Left colon (tissue), 2 donors: ENCODE results near the gene ATOH1. TPM values are rescaled to one million over a fixed set of nuclear protein-coding genes. Genes with fewer than 3 reads are reported as not detected.

ENCODE experiments used
- ATAC-seq: fragments of 200-7000 bp; cut with Tn5 transposase; one replicate; pipeline ENCODE4 v1.9.1; 2020; ENCODE audit warnings: mild to moderate bottlenecking, moderate library complexity
- DNase-seq, 2 donors: peaks; one replicate each; pipeline ENCODE4 v3.0.0-alpha.2; 2020
- intact Hi-C, 2 donors: fragments of 100-400 bp; cut with DNase I in 1 of 2; cut with micrococcal nuclease in 1 of 2; formaldehyde crosslinking; loops; one replicate each; pipeline versions ENCODE4 v1.11.2 to v1.14.0; 2022; cut with DNase I, micrococcal nuclease
- total RNA-seq, 2 donors: library from RNA; stranded (reverse); fragmentation: NEBNext Ultra II Directional; extraction: Animal tissue kit (Norgen Biotek cat#: 25700); gene quantifications; one replicate each; pipeline ENCODE4 v1.2.1, GENCODE V29; 2021
- donor health status: DM: no; HTN: no; CAD: no.
- donor health status: DM: yes; HTN: yes; CAD: no.

Gene ATOH1
- total RNA-seq, 2 donors from 2014 or later = 73.2 to 87.8 TPM

DNA sequence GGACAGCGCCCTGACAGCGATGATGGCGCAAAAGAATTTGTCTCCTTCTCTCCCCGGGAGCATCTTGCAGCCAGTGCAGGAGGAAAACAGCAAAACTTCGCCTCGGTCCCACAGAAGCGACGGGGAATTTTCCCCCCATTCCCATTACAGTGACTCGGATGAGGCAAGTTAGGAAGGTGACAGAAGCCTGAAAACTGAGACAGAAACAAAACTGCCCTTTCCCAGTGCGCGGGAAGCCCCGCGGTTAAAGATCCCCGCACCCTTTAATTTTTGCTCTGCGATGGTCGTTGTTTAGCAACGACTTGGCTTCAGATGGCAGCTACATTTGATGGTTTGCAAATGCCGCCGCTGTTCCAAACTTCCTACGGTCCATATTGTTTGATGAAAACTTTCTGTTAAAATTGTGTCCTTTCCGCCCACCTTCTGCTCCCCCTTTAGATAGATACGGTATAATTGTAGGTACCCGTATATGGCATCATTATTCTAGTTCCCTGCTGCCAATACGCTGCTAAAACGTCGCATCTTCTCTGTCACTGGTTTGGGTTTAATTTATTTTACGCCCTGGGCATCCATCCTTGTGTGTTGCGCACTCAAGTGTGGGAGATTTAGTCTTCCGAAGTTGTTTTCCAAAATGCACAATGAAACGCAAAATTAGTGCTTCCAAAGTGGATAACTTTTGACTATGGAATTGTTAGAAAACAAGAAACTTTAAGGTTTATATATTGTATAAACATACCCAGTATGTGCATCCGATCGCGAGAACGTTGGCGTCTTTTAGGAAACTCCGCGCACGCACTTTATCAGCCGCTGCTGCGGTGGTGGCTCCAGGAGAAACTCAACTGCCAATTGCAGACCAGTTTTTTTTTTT lies 1.5 kb downstream of the ATOH1 start:
- no peak for DNase-seq
- ATAC-seq = no peak
- intact Hi-C loops = no loop called here

DNA sequence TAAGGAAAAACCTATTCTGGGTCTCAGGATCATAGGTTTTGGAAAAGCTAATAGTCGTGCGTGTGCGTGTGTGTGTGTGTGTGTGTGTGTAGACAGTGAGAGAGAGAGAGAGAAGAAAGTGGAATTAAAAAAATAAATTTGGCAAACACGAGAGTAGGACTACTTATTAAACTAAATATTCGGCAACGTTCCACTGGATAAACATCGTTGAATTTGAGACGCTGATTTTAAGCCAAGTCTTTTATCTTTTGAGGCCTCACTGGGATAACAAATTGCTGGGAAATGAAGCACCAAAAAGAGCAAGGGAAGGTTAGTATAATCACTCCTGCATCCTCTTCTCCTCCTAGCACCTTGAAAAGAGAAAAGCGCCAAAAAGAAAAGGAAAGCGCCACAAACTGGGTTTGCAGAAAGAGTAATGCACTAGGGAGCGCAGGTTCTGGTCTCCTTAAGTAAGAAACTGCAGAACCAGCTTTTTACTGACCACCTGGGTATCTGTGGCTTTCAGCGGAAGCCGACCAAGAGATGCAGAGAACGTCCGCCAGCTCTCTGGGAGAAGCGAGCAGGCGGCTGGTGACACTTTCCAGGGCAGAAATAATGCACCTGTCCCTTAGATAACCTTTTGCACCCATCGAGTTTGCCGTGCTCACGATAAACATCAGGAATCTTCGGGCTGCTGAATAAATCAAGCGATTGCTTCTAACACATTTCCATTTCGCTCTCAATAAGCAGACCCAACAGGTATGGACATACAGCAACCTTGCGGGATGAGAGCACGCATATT lies 3.4 kb downstream of the ATOH1 start:
- intact Hi-C loops = no loop called here
- DNase-seq (peak in 1 of 2 donors; percentile 29), ATAC-seq (peak; percentile 23)

DNA sequence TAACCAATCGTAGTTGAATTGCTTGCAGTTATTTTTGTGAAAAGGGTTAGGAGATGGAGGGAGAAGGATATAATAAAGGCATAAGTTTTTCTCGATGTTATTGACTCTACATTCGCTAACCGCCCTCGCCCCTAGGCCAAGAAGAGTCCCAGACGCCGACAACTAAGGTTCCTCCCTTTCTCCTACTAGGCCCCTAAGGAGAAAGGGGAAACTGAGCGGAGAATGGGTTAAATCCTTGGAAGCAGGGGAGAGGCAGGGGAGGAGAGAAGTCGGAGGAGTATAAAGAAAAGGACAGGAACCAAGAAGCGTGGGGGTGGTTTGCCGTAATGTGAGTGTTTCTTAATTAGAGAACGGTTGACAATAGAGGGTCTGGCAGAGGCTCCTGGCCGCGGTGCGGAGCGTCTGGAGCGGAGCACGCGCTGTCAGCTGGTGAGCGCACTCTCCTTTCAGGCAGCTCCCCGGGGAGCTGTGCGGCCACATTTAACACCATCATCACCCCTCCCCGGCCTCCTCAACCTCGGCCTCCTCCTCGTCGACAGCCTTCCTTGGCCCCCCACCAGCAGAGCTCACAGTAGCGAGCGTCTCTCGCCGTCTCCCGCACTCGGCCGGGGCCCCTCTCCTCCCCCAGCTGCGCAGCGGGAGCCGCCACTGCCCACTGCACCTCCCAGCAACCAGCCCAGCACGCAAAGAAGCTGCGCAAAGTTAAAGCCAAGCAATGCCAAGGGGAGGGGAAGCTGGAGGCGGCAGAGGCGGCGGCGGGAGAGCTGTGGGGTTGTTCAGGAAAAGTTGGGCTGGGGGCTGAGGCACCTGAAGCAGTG lies 5.9 kb downstream of the ATOH1 start:
- no peak for ATAC-seq
- no peak for DNase-seq
- intact Hi-C loops = no loop called here

DNA sequence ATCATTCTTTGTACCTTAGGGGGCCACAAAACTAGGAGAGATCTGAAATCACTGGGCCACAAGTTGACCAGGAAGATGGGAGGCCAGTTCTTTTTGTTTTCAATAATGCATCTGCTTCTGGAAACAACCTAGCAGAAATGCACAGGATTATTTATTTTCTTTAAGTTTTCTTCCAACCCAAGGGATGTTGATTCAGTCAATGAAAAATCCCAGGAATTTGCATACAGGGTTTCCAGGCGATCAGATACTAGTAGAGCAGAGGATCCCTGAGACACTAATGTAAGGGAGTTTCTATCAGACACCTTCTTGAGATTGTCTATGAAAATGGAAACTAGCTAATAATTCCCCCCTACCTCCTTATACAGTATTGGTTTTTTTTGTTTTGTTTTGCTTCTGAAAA lies 7.4 kb downstream of the ATOH1 start:
- ATAC-seq (no peak), DNase-seq (no peak)
- intact Hi-C loops = no loop called here

DNA sequence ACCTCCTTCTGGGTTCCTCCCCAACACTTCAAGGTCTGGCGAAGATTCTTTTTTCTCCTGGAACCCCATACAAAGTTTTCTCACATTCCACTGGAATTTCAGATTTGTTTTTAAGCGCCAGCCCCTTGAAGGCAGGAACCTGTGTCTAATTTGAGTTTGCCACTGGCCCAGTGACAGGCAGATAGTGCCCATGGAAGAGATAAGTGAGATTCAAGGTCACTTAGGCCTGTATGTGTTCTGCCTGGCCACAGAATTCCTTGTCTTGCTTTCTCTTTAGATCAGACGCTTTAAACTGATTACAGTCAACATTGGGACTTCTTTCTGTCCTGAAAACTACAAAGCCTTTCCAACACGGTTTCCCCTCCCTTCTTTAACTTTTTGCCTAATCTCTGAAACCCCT lies 11.2 kb downstream of the ATOH1 start:
- ATAC-seq (no peak), DNase-seq (no peak)
- intact Hi-C loops = no loop called here

DNA sequence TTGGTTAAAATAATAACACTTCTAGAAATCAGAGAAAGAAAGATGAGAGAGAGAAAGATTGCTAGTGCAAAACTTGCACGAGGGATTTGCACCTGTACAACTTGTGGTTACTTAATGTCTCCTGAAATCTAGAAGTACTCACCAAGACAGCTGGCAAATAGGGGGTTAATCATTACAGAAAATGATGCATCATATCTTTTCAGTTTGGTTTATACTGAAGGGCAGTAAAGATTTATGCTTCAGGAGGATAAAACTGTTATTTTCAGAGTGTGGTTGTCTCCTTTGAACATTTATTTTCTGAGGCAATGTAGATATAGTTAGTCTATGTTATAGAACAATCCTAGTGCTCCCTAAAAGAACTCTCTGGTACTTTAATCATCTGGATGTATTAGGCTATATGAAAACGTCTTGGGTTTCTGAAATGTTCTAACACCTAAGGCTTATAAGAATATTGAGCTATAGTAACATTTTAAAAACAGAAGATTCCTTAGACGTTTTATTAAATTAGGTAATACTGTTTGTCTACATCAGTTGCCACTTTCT lies 13.3 kb downstream of the ATOH1 start:
- no peak for DNase-seq
- intact Hi-C loops = no loop called here
- ATAC-seq = peak; percentile 60

DNA sequence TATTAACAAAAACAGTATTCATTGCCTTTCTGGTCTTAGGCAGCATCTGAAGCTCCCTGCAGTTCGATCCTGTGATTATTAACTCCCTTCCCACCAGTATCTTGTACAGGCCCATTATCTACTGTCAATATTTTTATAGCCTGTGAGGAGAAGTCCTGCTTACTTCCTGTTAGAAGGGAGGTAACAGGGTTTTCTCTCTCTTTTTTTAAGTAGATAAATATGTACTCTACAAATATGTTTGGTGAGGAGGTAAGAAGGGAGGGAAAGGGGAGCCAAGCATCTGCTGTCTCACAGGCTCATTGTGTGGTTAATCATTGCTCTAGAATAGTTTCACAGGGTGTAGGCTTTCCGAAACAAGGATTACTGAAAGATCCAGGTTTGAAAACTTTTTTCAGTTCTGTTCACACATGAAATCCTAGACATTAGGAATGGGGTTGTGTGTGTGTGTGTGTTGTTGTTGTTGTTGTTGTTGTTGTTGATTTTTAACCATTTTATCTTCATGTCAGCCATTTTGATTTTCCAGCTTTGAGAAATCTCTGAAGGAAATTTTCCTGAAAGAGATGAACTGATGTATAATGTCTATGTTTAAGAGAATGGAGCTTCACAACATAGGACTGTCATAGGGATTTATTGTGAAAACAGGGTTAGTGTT lies 14.2 kb downstream of the ATOH1 start:
- intact Hi-C loops = no loop called here
- DNase-seq (no peak), ATAC-seq (peak; percentile 92)

DNA sequence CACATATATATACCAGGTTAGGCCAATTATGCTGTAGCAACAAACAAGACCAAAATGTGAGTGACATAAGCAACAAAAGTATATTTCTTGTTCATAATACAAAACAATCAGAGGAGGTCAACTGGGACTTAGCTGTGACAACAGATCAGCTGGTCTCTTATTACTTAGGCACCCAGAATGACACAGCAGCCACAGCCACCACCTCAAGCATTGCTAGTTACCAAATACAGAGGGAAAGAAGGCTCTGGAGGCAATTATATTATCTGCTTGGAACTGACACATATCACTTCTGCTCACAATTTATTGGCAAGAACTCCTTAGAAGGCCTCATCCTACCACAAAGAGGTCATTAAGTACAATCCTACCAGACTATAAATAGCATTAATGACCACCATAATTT lies 15.2 kb downstream of the ATOH1 start:
- no peak for DNase-seq
- peak; percentile 18 for ATAC-seq
- intact Hi-C loops = no loop called here

DNA sequence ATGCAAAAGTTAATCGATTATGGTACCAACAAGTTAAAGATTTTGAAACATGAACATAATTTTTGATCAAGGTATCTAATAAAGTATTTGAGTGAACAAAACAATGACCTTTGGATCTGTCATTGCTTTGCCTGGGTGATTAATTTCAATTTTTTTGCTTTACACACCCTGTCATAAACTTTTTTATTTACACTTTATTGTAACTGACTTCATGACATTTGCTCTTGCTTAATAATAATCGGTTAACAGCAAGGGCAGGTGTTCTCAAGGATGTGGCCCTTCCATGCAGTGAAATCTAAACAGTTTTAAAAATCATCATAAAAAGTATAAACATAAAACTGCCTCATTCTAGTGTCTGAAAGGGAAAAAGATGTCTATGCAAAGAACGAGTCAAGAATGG lies 24.1 kb downstream of the ATOH1 start:
- intact Hi-C loops = no loop called here
- no peak for DNase-seq
- ATAC-seq = peak; percentile 93

DNA sequence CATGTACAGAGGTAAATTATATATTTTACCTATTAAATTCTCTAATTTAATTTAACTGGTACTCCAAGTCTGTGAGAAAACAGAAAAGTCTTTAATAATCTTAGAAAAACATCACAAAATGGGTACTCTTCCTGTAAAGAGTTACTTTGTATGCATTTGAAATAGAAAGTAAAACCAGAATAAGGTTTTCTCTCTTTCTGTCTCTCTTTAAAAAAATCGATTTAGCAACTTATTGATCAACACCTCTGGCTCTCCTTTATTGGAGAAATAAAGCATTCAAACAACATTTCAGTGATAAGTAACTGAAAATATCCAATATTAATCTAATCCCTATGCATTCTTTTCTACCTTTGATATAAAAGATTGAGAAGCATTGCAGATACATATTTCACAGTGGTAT lies 27.4 kb downstream of the ATOH1 start:
- intact Hi-C loops = no loop called here
- ATAC-seq (no peak), DNase-seq (no peak)

DNA sequence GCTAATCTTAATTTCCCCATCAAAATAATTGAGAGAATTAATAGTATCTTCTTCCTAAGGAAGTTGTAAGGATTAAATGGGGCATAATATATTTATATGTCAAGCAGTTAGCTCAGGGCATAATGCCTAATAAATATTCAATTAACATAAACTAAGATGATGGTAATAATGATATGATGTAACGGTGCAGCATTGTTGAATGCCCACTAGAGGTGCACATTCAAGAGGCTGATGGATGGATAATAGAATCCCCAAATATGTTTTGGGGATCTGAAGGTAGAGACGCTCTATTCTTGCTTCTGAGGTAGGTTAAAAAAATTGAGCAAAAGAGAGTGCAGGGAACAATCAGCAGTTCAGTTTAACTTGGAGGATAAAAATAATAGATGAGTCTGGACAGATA lies 37.1 kb downstream of the ATOH1 start:
- ATAC-seq (no peak), DNase-seq (no peak)
- intact Hi-C loops = no loop called here

DNA sequence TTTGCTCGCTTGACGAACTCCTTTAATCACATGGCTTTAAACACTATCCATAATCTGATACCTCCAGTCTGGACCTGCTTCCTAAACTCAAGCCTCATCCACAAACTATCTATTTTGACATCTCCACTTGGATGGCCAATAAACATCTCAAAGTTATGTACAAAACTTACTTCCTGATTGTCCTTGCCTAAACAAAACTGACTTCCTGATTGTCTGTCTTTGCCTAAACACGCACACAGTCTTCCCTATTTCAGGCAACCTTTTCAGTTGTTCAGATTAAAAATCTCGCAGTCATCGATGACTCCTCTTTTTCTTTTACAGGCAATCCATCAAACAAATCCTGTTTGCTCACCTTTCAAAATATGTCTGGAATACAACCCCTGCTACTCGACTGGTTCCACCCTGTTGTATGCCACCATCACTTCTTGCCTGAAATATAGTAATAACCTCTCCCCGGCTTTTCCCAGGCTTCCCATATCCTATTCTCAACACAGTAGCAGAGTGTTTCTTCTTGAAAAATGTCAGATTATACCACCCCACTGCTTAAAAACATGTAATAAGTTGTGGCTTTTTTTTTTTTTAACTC lies 39.0 kb downstream of the ATOH1 start:
- no peak for DNase-seq
- intact Hi-C loops = no loop called here
- peak; percentile 66 for ATAC-seq

DNA sequence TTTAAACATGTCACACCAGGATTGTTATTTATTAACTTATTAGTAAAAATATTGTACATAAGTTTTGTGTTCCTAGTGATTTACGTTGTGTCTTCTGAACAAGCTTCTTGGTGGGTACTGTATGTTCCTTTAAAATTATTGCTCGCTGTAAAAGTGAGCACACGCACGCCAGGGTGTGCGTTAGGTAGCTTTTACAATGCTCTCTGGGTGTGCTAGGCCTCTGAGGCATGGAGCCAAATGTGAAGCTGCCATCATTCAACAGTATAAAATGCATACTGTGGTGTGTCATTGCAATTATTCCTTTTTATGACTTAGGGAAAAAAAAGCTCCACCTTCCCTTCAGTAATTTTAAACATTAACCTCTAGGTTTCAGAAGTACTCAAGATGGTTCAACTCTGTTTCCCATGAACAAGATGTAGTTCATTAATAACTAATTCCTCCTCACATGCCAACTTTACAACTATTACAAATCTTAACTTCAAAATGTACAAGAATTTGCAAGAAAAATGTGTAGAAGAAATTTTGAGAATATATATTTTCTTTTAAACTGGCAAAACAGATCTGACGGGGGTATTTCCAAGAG lies 42.4 kb downstream of the ATOH1 start:
- ATAC-seq = peak; percentile 98
- intact Hi-C loops = no loop called here
- DNase-seq = peak; percentile 70 to 87

DNA sequence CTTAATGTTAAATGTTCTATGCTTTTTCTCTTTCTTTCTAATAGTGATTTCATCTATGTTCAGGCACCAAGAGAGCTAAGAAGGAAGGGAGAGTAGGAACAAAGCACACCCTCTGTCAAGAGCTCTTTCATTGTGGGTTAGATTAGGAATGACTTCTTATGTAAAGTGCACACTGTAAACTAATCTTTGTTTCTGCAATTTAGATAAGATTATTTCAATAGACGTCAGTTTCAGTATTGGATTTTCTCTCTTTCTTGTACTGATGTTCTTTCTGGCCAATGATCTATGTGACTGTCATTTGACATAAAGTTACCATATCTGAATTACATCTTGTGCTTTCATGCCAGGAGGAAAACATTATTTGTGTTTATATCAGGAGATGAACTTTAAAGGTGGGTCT lies 48.2 kb downstream of the ATOH1 start:
- ATAC-seq (peak; percentile 95), DNase-seq (no peak)
- intact Hi-C loops = no loop called here

DNA sequence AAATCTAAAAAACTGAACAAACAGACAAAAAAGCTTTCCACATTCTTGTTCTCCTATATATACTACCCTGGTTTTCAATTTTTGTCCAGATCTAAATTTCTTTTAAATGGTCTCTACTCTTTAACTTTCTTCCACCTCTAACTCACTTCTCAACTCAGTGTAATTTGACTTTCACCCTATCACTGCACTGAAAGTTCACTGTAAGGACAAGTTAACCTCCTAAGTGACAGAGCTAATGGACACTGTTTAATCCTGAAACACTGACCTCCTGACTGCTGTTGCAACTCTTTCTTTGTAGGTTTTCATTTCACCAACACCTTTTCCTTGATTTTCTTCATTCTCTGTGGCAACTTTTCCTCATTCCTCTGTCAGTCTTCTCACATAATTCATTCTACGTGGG lies 50.0 kb downstream of the ATOH1 start:
- ATAC-seq (no peak), DNase-seq (no peak)
- intact Hi-C loops = no loop called here

DNA sequence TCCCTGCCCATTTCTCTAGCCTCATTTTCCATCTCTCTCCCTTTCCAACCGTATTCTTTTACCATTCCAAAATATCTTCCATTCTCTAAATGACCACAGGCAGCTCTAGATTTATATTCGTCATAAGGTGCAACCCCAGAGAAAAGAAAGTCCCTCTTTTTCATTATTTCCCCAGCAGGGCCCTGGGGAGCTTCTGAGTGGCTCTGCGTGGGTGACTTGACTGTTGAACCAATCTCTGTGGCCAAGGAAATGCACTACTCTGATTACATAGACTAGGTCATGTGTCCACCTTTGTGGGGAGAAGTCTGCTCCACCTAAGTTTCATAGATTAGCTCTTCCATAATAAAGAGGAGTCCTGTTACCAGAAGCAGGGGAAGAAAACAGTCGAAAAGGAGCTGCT lies 51.4 kb downstream of the ATOH1 start:
- intact Hi-C loops = no loop called here
- ATAC-seq (no peak), DNase-seq (no peak)
